Right lobe of liver (tissue), 6 donors: ENCODE data around the gene LCN10. TPM values are rescaled to one million over a fixed set of nuclear protein-coding genes. Genes with fewer than 3 reads are reported as not detected.
"Not testable (repeated sequence)": the region's sequence is repeated elsewhere in the genome, so short reads cannot be mapped to it uniquely, and the experiment has no call there.

Experiments
- ATAC-seq, 4 donors: fragments of 200-7000 bp; cut with Tn5 transposase; one replicate each; pipeline ENCODE4 v1.9.1; 2020; ENCODE audit warnings: mild to moderate bottlenecking in 4 of 4, moderate library complexity in 4 of 4
- DNase-seq, 3 donors: peaks; one replicate each; pipeline ENCODE4 v3.0.0-alpha.2; 2020
- H3K27ac ChIP-seq, 3 donors: fragments of 200-600 bp; one replicate each; pipeline ENCODE4 v1.8.0; 2022
- H3K27me3 ChIP-seq, 2 donors: fragments of 200-600 bp; one replicate each; pipeline ENCODE4 v1.8.0; 2022
- H3K36me3 ChIP-seq, 4 donors: fragments of 200-600 bp; sonication (generic) in 1 of 4; one replicate each; pipeline versions ENCODE4 v1.5.1 to v1.8.0; 2017 to 2022; ENCODE audit warnings: control low read depth in 1 of 4
- H3K4me1 ChIP-seq, 4 donors: fragments of 200-600 bp; sonication (generic) in 1 of 4; one replicate each; pipeline versions ENCODE4 v1.5.1 to v1.8.0; 2017 to 2022; ENCODE audit warnings: control low read depth in 1 of 4
- H3K4me3 ChIP-seq, 3 donors: fragments of 200-600 bp; one replicate each; pipeline ENCODE4 v1.8.0; 2022
- H3K9me3 ChIP-seq, 4 donors: fragments of 200-600 bp; sonication (generic) in 1 of 4; one replicate each; pipeline versions ENCODE4 v1.5.1 to v1.8.0; 2017 to 2022; ENCODE audit warnings: control low read depth in 1 of 4
- POLR2A ChIP-seq: fragments of 450-650 bp; IDR thresholded peaks from one replicate; pipeline ENCODE4 v1.6.1; 2017; ENCODE audit warnings: antibody characterized with exemption, mild to moderate bottlenecking
- WGBS: methylation state at CpG from one replicate; pipeline ENCODE4 v1.1.6; 2018; ENCODE audit warnings: low coverage, low lambda C conversion rate; ENCODE audit not compliant: insufficient coverage; ENCODE audit errors: missing lambda C conversion rate; 5-methylcytosine and 5-hydroxymethylcytosine counted together
- intact Hi-C, 2 donors: fragments of 100-400 bp; cut with DNase I; formaldehyde crosslinking; loops; one replicate each; pipeline versions ENCODE4 v1.11.2 to v1.14.1; 2022
- total RNA-seq, 6 experiments: library from RNA; depleted of rRNA in 2 of 6; stranded (reverse); fragments of >200 nt in 2 of 6; fragmentation: NEBNext Ultra II Directional in 3 of 6; extraction: Animal tissue kit (Norgen Biotek cat#: 25700) in 3 of 6; gene quantifications; one replicate each; pipeline versions ENCODE4 v1.1.0 to v1.2.4, GENCODE V29; 2016 to 2023
- TF ChIP-seq, protein P1 (sequence below), 4 donors: fragments of 200-600 bp in 3 of 4; fragments of 450-650 bp in 1 of 4; IDR thresholded peaks; one replicate each; pipeline versions ENCODE4 v1.5.1 to v1.8.0; 2016 to 2022; ENCODE audit warnings: antibody characterized with exemption in 4 of 4, mild to moderate bottlenecking in 2 of 4
- donor health status: DM: no; HTN: yes; CAD: no.
- donor health status: DM: no; HTN: no; CAD: no.
- donor health status: DM: no; HTN: no; CAD: no.
- donor health status: DM: no; HTN: yes; CAD: no.
- donor health status: DM: no; HTN: yes; CAD: no.

The LCN10 gene
- total RNA-seq, 6 experiments from 2014 or later: 0.23 to 0.81 (median 0.32) TPM; not detected in 2

DNA sequence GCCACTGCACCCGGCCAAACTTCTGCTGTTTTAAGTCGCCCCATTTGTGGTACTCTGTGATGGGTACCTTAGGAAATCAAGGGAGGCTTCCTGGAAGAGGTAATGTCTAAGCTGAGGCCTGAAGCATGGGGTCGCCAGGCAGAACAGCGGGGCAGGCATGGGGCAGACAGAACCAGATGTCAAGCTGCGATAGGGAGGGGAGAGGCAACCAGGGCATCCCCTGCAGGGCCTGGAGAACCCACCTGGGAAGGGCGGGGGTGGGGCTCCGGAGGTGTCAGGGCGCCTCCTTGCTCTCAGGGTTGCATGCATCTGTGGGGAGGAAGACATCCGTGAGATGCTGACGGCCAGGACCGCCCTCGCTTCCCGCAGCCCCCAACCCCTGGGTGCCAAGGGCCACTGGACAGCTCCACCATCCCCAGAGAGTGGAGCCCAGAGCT, 18.8 kb upstream of the LCN10 start:
- DNase-seq: no peak
- no peaks in the 10 kb centered on the region for H3K4me1 ChIP-seq
- no peak for ATAC-seq

DNA sequence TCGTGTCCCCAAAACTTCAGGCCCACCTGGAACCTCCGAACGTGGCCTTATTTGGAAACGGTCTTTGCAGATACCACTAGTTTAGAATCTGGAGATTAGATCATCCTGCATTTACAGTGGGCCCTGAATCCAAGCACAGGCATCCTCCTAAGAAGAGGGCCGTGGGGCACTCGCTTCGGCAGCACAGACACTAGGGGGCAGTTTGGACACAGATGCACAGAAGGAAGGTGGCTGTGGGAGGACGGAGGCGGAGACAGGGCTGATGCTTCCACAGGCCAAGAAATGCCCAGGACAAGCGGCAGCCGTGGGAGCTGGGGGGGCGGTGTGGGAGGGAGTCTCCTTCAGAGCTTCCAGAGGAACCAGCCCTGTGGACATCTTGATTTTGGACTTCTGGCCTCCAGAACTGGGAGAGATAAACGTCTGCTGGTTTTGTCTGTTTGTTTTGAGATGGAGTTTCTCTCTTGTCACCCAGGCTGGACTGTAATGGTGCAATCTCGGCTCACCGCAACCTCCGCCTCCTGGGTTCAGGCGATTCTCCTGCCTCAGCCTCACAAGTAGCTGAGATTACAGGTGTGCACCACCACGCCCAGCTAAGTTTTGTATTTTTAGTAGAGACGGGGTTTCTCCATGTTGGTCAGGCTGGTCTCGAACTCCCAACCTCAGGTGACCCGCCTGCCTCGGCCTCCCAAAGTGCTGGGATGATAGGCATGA, 18.2 kb upstream of the LCN10 start:
- WGBS: 45% methylated on average over 13 of the region's 22 CpGs
- intact Hi-C loops: not testable (repeated sequence)

More for the DNA sequence above, 18.8 kb upstream of the LCN10 start:
- 73% methylated on average over 3 of the region's 13 CpGs for WGBS
- TF ChIP-seq, protein P1, sequence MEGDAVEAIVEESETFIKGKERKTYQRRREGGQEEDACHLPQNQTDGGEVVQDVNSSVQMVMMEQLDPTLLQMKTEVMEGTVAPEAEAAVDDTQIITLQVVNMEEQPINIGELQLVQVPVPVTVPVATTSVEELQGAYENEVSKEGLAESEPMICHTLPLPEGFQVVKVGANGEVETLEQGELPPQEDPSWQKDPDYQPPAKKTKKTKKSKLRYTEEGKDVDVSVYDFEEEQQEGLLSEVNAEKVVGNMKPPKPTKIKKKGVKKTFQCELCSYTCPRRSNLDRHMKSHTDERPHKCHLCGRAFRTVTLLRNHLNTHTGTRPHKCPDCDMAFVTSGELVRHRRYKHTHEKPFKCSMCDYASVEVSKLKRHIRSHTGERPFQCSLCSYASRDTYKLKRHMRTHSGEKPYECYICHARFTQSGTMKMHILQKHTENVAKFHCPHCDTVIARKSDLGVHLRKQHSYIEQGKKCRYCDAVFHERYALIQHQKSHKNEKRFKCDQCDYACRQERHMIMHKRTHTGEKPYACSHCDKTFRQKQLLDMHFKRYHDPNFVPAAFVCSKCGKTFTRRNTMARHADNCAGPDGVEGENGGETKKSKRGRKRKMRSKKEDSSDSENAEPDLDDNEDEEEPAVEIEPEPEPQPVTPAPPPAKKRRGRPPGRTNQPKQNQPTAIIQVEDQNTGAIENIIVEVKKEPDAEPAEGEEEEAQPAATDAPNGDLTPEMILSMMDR (IDR thresholded peaks at IDR 0.05): no peak
- TF ChIP-seq POLR2A: no peak
- Histone ChIP-seq H3K27me3 (no peaks in the 10 kb centered on the region), H3K27ac (no peak overlapping the region), H3K9me3 (no peaks in the 10 kb centered on the region), H3K4me3 (no peak overlapping the region), H3K36me3 (no peaks in the 10 kb centered on the region)
- intact Hi-C loops: no loop called here

DNA sequence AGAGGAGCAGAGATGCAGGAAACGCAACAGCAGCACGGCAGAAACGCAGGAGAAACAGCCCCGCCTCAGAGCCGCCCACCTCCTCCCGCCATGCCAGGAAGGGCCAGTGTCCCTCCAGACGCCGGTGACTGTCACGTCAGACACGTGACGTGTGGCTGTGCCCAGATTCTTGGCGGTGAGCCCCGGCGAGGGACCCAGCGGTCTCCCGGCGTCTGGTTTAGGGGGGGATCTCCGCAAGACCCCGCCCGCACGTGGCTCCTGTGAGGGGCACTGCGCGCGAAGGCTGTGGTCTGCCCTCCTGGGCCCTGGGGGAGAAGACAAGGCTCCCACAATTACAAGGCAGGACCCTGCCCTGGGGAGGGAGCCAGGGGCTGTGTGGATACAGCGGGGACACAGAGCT, 17.7 kb upstream of the LCN10 start:
- no peak for ATAC-seq
- H3K27me3 ChIP-seq: no peaks in the 10 kb centered on the region
- DNase-seq: peak in 1 of 3 donors; percentile 55
- TF ChIP-seq, protein P1 (IDR thresholded peaks at IDR 0.05): no peak
- TF ChIP-seq POLR2A: no peak
- no peak overlapping the region for H3K4me3 ChIP-seq
- H3K36me3 ChIP-seq: no peaks in the 10 kb centered on the region
- H3K4me1 ChIP-seq: no peaks in the 10 kb centered on the region
- H3K27ac ChIP-seq: no peak overlapping the region
- H3K9me3 ChIP-seq: no peaks in the 10 kb centered on the region
- intact Hi-C loops: no loop called here
- no CpG with 5 or more reads among the region's 25 CpGs for WGBS

More for the DNA sequence above, 18.2 kb upstream of the LCN10 start:
- not testable (repeated sequence) for H3K27ac ChIP-seq, H3K36me3 ChIP-seq, H3K27me3 ChIP-seq, H3K4me1 ChIP-seq, H3K4me3 ChIP-seq, H3K9me3 ChIP-seq
- DNase-seq (peak in 2 of 3 donors; percentile 58 to 67), ATAC-seq (peak; percentile 47 to 68 (median 63))
- TF ChIP-seq, protein P1 (IDR thresholded peaks at IDR 0.05): peak in 3 of 4 donors; percentile 39 to 48 (median 46)

DNA sequence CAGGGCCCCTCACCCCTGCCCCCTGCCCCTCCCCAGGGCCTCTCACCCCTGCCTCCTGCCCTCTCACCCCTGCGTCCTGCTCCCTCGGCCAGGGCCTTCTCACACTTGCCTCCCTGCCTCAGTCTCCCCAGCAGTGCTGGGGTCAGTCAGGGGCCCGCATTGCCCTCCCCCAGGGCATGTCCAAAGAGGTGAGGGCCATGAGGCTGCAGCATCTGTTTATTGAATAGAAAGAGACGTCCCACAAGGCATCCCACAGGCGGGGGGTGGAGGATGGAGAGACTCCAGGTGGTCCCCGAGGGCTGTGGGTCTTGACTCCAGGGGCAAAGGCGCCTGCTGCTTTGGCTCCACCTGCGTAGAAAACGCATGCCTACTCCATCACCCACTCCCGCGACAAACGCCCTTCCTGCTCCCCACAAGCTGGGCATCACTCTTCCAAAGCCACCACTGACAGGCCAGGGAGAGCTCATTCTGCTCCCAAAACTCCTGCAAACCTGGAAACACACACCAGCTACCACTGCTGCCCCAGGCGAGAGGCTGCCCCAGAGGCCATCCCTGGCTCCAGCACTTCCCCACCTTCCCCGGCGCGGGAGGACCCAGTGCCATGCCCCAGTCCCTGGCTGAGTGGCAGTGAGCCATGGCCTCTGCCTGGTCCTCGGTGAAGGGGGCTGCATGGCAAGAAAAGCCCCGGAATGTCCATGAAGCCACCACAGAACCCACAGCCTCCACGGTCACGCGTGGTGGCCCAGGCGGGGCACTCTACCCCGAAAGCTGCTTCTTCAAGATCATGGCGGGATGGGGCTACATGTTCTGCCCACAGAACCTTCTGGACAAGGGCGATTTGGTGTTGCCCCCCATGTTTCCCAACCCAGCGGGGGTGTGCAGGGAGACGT, 16.9 kb upstream of the LCN10 start:
- no peak for DNase-seq
- H3K27ac ChIP-seq: no peak overlapping the region
- TF ChIP-seq POLR2A: no peak
- TF ChIP-seq, protein P1 (IDR thresholded peaks at IDR 0.05): no peak
- no peaks in the 10 kb centered on the region for H3K9me3 ChIP-seq
- H3K36me3 ChIP-seq: no peaks in the 10 kb centered on the region
- intact Hi-C loops: no loop called here
- no peaks in the 10 kb centered on the region for H3K4me1 ChIP-seq
- no peak overlapping the region for H3K4me3 ChIP-seq
- 55% methylated on average over 3 of the region's 27 CpGs for WGBS
- ATAC-seq: no peak
- H3K27me3 ChIP-seq: no peaks in the 10 kb centered on the region
